Muscle of back (tissue), 11 donors: Measurements from ENCODE around the gene DOCK8. TPM values are rescaled to one million over a fixed set of nuclear protein-coding genes. Genes with fewer than 3 reads are reported as not detected.

ENCODE experiments used
- DNase-seq, 3 donors: peaks; one replicate each; pipeline versions ENCODE4 v3.0.0 to v3.0.0-alpha.2; 2013
- polyA plus RNA-seq, 10 donors: library from polyadenylated mRNA; unstranded; fragments of 120-200 nt; gene quantifications; one replicate each; pipeline ENCODE4 v1.2.1, GENCODE V29; 2013; ENCODE audit not compliant: insufficient read length in 10 of 10

Gene DOCK8
- polyA plus RNA-seq, 10 donors, result 5.4 to 11.2 (median 7.6) TPM

- no peak for DNase-seq
Observed at GRCh38 chr9:495739-496138, 281.1 kb downstream of the DOCK8 start.

- DNase-seq, result no peak
Observed at GRCh38 chr9:503326-503725, 288.7 kb downstream of the DOCK8 start.

DNA sequence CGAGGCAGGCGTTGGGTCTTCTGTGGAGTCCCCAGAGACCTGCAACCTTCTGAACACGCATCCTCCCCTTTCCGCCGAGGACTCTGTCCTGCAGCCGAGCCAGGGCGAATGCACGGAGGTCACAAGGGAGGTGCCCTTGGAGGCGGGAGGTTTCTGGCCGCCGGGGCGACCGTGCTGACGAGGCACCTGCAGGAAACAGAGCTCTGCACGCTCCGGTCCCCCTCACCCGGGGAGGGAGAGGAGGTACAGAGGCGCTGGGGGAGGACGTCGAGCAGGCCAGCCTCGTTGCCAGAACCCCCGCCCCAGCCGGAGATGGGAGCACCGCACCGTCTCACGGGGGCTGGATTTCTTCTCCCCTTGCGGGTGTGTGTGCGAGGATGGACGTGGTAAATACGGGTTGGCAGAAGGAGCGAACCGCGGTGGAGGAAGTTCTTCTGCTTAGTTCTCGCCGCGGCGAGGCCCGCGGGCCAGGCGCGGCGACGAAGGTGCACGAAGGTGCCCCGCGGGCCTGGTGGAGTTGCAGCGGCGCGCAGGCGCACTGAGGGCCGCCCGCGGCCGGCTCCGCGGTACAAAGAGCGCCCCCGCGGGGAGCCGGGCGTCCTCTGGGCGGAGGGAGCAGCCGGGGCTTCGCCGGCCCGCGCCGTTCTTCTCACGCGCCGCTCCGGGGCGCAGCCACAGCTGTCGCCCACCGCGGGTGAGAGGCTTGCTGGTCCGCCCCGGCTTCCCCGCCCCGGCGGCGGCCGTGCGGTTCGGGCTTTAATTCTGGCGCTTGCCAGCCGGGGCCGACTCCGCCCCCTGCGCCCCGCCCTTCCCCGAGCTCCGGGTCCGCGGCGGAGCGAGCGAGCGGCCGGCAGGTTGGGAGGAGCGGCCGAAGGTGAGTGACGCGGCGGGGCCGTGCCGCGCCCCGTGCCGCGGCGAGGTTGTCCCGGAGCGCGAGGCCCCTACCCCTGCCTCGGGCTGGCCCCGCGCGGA is 289.5 kb downstream of the DOCK8 start, which contains the start of gene KANK1:
Gene KANK1 (plus strand): TSS at position 815 of the 972 bp plus-strand sequence.
- DNase-seq, result peak; percentile 60 to 89 (median 81)

DNA sequence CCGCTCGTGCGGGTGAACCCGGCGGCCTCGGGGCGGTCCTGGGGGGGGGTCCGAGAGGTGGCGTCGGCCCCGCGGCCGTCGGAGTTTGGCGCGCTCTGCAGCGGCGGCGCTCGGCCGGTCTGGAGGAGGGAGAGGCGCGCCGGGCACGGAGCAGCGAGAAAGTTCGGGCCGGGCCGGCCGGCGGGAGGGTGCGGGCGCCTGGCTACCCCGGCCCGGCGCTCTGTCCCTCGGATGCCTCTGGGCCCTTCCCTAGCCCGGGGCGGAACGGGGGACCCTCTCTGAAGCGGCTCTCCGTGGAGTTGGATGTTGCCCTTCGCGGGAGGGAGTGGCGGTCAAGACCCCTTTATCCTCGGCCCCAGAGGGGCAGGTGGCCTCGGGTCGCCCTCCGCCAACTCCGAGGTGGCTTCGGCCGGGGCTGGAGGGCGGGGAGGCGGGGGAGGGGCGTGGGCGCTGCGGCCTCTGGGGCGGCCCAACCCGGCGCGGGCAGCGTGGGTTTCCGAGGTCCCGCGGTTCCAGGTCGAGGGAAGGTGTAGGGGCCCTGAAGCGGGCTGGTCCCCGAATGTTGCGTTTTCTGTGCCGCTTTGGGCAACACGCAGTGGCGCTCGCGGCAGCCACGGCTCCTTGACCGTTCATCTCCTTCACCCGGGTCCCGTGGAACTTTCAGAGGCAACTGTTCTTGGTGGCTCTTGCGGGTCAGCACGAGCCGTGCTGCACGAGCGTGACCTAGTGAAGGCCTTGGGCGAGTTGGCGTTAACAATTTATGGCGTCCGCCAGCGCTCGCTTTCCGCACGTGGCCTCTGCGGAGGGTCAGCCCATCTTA is 290.5 kb downstream of the DOCK8 start:
- peak in 2 of 3 donors; percentile 24 to 61 for DNase-seq

GRCh38 chr9:505741-506059 is 291.0 kb downstream of the DOCK8 start:
- DNase-seq, result no peak

GRCh38 chr9:506281-506680 is 291.6 kb downstream of the DOCK8 start:
- no peak for DNase-seq

DNA sequence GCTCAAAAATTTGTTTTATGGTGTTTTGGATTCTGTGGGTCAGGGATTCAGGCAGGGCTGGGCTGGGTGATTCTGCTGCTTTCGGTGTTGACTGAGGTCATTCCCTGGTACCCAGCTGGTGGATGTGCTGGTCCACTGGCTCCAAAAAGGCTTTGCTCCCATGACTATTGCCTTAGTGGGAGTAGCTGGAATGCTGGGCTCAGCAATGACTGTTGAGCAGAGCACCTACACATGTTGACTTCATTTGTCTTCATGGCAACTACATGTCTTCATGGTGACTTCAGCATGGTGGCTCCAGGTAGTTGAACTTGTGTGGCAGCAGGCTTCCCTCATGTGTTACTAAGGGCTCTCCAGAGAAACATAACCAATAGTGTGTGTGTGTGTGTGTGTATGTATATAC is 297.2 kb downstream of the DOCK8 start:
- DNase-seq, result no peak

DNA sequence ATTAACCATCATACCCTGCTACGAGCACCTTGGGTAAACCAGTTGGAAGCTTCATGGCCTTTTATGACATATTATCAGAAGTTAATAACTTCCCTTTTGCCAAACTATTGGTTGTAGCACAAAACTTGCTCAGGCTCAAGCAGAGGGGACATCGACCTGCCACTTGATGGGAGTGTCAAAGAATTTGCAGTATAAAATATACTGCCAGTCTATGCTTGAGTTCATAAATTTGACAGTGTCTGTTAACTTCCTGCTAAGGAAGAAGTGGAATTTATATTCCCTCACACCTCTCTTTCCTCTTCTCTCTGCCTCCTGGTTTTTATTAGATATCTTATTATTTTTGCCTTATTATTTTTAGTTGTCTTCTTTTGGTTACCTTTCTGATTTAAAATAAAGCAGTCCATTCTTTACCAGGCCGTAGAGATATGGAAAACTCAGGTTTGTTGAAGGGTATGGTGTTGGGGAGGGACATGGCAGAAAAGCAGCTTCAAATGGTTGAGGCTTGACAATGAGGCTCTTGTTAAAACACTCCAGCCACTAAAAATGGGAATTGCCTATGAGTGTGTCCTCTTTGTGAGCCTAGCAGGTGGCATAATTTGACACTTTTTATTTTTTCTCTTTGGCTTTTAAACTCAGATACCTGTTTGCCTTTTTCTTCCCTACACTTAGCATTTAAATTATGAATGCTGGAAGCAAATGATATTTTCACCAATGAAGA is 298.0 kb downstream of the DOCK8 start:
- no peak for DNase-seq

Other genes with a start within 250 kb of the DOCK8 start
- gene WASHC1, start 185.4 kb upstream of the DOCK8 start, polyA plus RNA-seq, result 10 to 100 TPM in 8 of 10 donors, 1 to 10 TPM in 2; 9.3 to 20.8 (median 14.0) TPM
- 1 to 10 TPM in 4 of 10 donors, under 1 TPM in 6; 0.44 to 2.4 (median 0.76) TPM for gene FOXD4, start 96.4 kb upstream of the DOCK8 start, polyA plus RNA-seq
- gene ZNG1A, start 35.8 kb upstream of the DOCK8 start, polyA plus RNA-seq, result 10 to 100 TPM; 31.3 to 59.7 (median 51.8) TPM